GM04504 (cell line): ENCODE measurements around the gene ARMC9.

Source experiments
- DNase-seq: peaks from one replicate; pipeline ENCODE4 v3.0.0-alpha.2; 2012; ENCODE audit warnings: low read depth

The ARMC9 gene

DNA sequence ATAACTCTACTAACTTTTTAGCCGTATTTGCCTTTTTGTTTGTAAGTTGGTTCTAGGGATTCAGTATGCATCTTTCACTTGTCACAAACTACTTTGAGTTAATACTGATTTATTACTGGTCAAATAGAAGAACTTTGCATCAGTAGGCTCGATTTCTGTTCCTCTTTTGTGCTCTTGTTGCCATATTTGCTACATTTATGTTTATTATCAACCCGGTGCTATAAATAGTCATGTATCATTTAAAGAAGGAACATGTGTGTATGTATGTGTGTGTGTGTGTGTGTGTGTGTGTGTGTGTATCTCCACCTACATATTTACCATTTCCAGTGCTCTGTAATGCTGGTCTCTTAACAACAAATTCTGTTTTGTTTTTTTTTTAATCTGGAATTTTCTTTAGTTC lies 117.5 kb downstream of the ARMC9 start:
- no peak for DNase-seq

GRCh38 chr2:231317579-231317978 lies 119.1 kb downstream of the ARMC9 start:
- DNase-seq: no peak

DNA sequence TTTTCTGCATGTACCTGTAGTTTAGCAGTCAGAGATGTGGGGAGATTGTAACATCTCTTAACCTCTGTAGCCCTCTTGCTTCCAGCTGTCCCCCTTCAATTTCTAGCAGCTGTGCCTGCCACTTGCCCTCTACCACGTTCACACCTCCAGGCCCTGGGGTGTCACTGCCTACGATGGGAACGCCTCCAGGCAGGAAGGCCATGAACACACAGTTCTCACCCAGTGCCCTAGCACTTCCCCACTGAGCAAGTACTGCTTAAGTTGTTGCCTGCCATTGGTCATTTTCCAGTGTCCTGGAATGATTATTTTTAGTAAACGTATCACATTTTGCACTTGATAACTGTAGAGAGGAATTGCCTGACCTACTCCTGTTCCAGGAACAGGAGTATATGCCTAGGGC lies 120.0 kb downstream of the ARMC9 start:
- no peak for DNase-seq

DNA sequence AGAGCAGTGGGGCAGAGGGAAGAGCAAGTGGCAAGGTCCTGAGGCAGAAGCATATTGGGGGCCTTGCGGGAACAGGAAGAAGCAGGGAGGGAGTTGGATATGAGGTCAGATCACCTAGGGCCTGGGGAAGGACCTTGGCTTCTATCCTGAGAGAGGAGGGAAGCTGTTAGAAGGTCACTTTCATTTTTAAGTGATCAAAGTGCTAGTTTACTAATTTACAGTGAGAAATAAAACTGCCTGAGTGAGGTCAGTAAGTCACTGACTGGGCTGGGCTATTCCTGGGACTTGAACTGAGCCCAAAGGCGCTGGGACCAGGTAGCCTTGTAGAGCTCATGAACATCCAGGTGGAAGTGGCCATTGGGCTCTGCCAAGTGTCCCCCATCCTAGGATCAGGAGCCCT lies 120.5 kb downstream of the ARMC9 start:
- no peak for DNase-seq

- no peak for DNase-seq
Measured at GRCh38 chr2:231319867-231320266, 121.4 kb downstream of the ARMC9 start.

DNA sequence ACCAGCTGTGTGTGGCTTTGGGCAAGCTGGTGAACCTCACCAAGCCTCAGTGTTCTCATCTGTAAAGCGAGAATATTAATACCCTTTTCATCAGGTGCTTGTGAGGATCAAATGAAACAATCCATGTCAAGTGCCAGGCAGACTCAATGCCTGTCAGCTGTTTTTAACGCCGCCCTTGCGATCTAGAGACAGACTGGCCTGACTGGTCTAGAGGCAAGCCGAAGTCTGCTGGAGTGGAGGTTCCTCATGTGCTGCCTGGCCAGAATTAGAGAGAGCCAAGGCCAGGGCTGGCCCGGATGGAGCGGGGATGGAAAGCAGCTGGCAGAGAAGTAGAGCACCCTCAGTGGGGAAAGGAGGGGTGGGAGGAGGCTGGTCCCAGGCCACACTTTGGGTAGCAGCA lies 122.6 kb downstream of the ARMC9 start:
- DNase-seq: no peak

- DNase-seq: no peak
Measured at GRCh38 chr2:231321556-231322334, 123.3 kb downstream of the ARMC9 start.

- DNase-seq: no peak
Measured at GRCh38 chr2:231323316-231323715, 124.9 kb downstream of the ARMC9 start.

DNA sequence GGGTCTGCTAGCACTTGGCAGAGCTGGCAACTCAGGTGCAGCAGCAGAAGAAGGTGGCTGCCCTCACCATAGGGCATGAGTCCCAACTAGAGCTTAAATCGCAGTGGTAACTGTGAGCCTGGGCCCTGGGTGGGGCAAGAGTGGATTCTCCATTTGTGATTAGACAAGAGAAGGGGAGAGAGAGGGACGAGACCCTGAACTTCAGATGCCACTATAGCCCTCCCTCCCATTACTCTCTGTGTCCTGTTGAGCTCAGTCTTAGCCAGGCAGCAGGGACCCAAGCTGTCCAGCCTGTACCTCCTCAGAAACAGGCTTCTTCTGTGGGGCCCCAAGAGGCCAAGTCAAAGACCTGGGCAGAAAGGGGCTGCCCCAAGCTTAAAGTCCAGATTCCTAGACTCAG lies 127.4 kb downstream of the ARMC9 start:
- no peak for DNase-seq

DNA sequence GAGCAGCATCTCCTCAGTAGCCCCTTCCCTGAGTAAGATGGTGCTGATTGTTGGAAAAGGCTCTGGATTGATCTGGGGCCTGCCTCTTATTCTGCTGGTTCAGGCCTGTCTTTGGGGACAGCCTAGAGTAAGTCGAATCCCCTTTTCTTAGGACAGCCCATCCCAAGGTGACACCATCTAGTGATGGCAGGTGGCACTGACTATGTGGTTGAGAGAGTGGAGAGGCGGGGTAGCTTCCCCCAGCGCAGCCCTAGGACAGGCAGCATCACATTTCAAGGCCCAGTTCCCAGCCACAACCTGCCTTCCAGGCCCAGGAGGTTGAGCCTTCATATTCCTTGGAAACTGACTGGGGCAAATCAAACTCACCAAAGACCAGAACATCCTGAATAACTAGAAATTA lies 128.0 kb downstream of the ARMC9 start:
- DNase-seq: no peak

- DNase-seq: no peak
Measured at GRCh38 chr2:231330311-231330710, 131.9 kb downstream of the ARMC9 start.

GRCh38 chr2:231331533-231331932 lies 133.1 kb downstream of the ARMC9 start:
- DNase-seq: no peak

- no peak for DNase-seq
Measured at GRCh38 chr2:231332388-231332787, 134.0 kb downstream of the ARMC9 start.

DNA sequence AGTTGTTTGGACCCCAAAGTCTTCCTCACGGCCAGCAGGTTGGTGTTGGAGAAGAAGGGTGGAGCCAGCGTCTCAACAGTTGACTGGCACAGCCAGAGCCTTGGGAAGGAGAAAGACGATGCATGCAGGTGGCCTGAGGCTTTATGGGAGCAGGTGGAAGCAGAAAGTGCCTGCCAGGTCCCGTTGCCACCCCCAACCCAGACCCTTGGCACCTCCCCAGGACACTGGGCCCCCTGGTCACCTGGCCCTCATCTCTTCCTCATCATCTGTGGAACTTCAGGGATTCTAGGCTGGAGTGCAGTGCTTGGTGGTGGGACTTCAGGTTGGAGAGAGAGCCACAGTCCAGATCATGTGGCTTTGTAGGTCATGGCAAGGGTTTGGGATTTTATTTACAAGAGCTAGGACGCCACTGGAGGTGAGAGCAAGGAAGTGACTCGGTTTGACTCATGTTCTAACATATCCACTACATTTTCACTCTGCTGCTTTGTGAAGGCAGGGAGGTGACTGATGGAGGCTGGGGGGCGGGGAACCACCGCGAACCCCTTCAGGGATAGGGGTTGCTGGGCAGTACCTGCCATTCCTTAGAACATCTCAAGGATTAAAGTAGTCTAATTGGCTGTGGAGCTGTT lies 134.6 kb downstream of the ARMC9 start:
- no peak for DNase-seq

- DNase-seq: no peak
Measured at GRCh38 chr2:231334179-231334930, 135.9 kb downstream of the ARMC9 start.

DNA sequence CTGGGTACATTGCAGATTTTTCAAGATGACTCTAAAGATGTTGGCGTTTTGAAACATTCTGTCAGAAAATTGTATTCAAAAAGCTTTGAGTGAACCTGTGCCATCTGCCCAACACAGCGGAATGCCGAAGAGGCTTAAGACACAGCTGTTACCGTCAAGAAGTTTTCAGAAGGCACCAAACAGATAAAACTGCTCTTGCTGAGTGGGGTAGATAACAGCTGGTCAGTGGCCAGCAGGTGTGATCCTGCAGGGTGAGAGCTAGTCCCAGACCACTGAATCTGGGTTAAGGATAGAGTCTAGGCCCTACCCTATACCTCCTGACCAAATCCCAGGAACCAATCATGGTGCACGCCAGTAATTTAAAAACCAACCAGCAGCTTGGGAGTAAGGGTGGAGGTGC lies 136.6 kb downstream of the ARMC9 start:
- DNase-seq: no peak

DNA sequence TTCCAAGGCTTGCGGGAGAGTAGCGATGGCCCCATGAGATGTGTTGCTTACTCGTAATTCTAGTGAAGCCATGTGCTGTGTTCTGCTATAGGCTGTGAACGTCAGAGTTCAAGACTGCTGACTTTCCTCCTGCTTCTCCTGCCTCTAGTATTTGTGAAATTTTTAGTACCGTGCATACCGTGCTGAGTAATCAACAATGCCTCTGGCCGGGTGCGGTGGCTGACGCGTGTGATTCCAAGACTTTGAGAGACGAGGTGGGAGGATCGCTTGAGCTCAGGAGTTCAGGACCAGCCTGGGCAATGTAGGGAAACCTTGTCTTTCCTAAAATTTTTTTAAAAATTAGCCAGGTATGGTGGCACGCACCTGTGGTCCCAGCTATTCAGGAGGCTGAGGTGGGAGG lies 137.2 kb downstream of the ARMC9 start:
- no peak for DNase-seq

DNA sequence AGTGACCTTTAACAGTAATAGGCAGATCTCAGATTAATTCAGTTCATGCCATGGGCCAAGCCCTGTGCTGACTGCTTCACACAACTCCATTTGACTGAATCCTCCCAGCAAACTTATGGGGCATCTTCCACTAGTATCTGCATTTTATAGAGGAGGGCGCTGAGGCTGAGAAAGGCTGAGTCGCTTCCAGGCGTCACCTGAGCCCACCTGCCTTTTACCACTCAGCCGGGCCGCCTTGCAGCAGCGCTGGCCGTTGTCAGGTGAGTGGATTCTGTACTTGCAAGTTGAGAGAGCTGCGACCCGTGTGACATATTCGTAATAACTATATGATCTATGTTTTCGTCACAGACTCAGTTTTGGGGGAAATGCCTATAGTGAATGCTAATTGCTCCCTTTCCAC lies 137.8 kb downstream of the ARMC9 start:
- DNase-seq: no peak

DNA sequence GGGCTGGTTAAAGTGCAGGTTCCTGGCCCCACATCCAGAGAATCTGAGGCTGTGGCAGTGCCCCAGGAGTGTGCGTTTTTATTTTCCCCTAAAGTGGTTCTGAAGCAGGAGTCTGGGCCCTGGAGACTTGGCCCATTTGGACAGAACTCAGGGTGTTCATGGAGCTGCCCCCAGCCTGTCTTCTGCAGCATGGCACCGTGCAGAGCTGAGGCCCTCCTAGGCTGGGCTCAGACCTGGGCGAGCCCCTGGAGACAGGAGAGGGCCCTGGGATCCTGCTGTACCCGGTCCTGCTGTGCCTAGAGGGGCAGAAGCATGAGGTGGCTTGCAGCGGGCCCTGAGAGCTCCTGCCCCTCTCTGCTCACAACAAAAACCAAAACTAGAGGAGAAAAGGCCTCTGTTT lies 138.3 kb downstream of the ARMC9 start:
- DNase-seq: no peak

DNA sequence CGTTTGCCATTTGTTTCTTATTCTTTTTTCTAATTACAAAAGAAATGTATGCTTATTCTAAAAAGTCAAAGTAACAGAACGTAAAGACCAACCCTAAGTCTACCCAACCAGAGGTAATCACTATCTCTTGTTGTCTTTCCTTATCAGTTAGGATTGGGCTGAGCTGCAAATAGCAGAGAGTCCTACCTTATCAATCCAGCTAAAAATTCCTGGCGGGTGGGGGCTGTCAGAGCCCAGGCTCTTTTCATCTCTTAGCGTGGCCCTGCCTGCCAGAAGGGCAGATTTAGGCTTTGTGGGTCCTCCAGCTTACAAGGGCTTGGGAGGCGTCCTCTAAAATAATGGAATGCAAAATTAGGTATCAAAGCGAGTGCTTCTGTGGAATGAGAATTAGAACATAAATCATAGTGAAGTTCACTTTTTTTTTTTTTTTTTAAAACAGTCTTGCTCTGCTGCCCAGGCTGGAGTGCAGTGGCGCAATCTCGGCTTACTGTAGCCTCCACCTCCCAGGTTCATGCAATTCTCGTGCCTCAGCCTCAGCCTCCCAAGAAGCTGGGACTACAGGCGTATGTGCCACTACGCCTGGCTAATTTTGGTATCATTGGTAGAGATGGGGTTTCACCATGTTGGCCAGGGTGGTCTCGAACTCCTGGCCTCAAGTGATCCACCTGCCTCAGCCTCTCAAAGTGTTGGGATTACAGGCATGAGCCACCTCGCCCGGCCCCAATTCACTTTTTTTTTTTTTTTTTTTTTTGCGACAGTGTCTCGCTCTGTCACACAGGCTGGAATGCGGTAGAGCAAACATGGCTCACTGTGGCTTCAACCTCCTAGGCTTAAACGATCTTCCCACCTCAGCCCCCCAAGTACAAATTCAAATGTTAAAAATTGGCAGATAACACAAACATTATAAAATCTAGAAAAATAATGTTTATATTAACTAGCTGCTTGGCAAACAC lies 139.7 kb downstream of the ARMC9 start:
- no peak for DNase-seq

DNA sequence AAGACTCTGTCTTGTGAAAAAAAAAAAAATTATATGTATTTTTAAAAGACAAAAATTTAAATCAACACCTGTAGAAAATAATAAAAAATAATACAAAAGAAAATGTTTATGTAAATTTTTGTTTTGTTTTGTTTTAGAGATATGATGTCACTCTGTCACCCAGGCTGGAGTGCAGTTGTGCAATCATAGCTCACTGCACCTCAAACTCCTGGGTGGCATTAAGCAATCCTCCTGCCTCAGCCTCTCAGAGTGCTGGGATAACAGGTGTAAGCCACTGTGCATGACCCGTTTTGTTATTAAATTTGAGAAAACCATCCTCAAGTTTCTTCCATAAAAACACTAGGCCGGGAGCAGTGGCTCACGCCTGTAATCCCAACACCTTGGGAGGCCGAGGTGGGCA lies 140.9 kb downstream of the ARMC9 start:
- DNase-seq: no peak

GRCh38 chr2:231341100-231341499 lies 142.7 kb downstream of the ARMC9 start:
- no peak for DNase-seq
